DMS79 treated with DMSO at 0.1 percent for 48 hours (cell line): ENCODE measurements around the gene ERCC1.
"Not testable (repeated sequence)": the region's sequence is repeated elsewhere in the genome, so short reads cannot be mapped to it uniquely, and the experiment has no call there.

Experiments
- DNase-seq: peaks from one replicate; lab custom pipeline; 2025; lab: John Stamatoyannopoulos, UW

The ERCC1 gene

DNA sequence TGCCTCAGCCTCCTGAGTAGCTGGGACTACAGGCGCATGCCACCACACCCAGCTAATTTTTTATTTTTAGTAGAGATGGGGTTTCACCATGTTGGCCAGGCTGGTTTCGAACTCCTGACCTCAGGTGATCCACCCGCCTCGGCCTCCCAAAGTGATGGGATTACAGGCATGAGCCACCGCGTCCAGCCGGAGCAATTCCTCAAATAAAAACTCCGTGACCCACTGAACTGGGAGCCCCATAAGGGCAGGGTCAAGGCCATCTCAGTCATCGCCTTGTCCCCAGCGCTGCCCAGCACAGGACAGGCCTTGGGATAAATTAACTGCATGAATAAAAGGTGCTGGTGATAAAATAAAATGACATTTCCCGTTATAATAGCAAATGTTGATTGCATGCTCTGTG lies 6.2 kb upstream of the ERCC1 start:
- not testable (repeated sequence) for DNase-seq

DNA sequence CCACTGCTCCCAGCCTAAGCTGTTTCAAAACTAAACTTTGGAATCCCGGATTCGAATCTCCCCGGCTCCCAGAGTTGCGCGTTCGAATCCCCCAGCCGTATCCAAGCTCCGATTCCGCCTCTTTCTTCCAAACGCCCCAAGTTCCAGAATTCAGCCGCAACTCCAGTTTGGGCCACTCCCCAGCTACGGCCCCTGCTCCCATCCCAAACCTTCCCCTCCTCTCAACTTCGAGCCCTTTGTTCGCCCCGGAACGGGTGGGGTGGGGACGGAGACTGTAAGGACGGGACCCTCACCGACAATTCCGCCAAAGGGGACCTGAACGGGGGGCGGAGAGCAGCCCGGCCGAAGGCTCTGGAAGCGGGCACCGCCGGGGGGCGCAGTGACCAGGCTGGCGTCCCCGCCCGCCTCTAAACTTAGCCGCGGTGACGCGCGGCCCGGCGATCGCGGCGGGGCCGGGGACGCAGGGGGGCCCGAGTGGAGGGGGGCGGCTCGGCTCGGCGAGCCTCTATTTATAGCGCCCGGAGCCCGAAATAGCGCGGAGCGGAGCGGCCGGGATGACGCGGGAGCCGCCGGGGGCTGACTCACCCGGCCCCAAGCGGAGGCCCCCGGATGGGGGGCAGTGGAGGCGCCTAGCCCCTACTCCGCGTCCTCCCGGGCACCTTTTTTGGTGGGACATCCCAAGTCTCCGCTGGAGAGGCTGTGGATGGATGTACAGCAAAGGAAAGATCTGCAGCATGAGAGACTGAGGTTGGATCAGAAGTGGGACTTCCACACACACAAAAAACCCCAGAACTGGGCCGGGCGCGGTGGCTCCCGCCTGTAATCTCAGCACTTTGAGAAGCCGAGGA lies 4.9 kb upstream of the ERCC1 start:
- DNase-seq: no peak

DNA sequence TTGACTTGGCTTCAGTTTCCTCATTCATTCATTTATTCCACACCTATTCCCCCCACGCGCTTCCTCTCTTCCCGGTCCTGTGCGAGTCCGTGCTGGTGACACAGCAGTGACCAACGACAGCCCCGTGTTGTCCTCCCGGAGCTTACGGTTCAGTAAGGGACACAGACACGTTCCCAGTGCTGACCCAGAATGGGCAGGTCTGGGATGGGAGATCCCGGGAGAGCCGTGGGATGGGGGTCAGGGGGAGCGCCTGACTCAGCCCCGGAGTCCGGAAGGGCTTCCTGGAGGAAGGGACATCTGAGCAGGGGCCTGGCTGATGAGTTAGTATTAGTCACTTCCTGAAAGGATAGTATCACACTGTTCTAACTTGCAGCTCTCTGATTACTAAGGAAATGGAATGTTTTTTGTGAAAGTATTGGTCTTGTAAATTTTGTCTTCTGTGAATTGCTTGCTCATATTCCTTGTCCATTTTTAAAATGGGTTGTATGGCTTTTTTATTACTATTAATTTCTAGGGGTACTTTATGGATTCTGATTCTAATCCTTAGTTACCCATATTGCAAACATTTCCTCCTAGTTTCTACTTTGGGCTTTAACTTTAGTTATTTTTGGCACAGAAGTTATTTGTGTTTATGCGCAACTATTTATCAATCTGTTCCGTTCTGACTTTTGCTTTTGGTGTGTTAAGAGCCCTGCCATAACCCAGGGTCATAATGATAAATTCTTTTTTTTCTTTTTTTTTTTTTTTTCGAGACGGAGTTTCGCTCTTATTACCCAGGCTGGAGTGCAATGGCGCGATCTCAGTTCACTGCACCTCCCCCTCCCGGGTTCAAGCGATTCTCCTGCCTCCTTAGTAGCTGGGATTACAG lies 708 bp upstream of the ERCC1 start:
- DNase-seq: peak; percentile 41

- DNase-seq: no peak
These were observed 606 bp downstream of the ERCC1 start for GRCh38 chr19:45423033-45423588.

- no peak for DNase-seq
These were observed 1.7 kb downstream of the ERCC1 start for GRCh38 chr19:45421947-45422498.

DNA sequence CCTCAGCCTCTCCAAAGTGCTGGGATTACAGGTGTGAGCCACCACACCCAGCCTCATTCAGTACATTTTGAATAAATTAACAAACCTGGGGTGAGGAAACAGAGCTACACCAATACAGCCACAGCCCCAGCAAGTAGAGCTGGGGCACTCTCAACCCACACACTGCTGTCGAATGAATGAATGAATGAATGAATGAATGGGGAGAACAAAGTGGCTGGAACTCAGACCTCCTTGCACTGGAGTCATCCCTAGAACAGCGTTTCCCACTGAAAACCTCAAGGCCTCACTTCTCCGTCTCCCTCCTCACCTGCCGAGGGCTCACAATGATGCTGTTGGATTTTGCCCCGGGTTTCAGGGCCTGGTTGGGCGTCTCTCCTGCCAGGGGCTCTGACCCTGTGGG lies 2.8 kb downstream of the ERCC1 start:
- DNase-seq: no peak

DNA sequence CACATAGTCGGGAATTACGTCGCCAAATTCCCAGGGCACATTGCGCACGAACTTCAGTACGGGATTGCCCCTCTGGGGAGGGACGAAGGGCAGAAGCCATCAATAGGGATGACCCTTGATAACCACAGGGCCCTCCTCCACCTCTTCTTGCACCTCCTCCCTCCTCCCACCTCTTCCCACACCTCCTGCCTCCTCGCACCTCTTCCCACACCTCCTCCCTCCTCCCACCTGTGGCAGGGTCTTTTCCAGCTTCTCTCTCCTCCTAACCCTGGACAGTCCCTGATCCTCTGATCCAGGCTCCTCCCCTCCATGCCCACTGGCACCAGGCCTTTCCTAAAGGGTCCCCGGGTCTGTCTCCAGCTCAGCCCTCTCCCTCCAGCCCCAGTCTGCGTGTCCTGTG lies 3.4 kb downstream of the ERCC1 start:
- no peak for DNase-seq

GRCh38 chr19:45419895-45420294 lies 3.8 kb downstream of the ERCC1 start:
- no peak for DNase-seq

- no peak for DNase-seq
These were observed 4.3 kb downstream of the ERCC1 start for GRCh38 chr19:45419396-45419795.

DNA sequence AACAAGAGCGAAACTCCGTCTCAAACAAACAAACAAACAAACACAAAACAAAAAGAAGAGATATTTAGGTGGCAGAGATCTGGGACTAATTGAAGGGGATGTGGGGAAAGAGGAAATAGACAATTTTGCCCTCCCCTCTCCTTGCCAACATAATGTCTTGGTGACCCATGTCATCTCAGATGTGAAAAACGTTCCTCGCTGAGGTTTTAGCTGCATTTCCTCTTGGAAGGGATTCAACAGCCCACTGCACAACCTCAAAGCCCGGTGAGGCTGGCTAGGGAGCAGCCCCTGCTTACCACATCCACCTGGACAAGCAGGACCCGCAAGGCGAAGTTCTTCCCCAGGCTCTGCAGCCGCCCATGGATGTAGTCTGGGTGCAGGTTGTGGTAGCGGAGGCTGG lies 4.9 kb downstream of the ERCC1 start:
- no peak for DNase-seq

DNA sequence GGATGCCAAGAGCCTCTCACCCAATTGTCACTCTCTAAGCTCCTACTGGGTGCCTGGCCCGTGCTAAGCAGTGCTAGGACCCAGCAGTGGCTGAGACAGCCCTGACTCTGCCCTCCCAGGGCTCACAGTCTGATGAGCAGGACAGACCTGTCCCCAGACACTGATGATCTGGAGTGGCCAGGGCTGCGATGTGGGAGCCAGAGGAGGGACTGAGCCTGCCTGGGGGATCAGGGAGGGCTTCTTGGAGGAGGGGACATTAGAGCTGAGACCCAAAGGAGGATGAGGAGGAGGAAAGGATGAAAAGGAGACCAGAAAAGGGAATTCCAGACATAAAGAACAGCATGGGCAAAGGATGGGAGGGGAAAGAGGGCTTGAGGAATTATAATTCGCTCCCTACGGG lies 6.6 kb downstream of the ERCC1 start:
- no peak for DNase-seq

- DNase-seq: no peak
These were observed 9.2 kb downstream of the ERCC1 start for GRCh38 chr19:45414468-45414867.

DNA sequence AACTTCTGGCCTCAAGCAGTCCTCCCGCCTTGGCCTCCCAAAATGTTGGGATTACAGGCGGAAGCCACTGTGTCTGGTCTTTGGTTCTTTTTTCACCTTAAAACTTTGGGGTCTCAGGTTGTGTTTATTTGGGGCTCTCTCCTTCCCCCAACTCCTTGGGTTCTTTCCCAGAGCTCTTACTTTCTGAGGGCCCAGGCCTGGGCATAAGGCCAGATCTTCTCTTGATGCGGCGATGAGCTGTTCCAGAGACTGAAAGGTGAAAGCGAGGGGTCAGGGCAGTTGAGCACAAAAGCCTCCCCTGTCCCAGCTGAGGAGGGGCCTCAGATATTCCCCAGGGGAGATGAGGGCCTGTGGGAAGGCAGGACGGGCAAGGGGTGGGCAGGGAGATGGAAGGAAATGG lies 10.2 kb downstream of the ERCC1 start:
- DNase-seq: no peak

- not testable (repeated sequence) for DNase-seq
These were observed 13.4 kb downstream of the ERCC1 start for GRCh38 chr19:45410330-45410729.

DNA sequence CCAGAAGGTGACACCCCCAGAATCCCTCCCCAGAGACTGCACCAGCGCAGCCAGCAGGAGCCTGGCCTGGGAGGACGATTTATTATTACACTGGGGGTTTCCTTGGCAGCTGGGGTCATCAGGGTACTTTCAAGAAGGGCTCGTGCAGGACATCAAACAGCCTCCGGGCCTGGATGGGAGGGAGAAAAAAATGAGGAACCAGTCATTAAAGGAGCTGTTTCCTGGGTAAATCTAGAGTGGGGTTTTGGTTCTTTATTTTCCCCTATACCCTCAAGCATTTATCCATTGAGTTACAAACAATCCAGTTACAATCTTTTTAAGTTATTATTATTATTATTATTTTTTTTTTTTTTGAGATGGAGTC lies 14.2 kb downstream of the ERCC1 start:
- no peak for DNase-seq

GRCh38 chr19:45408830-45409556 lies 14.7 kb downstream of the ERCC1 start:
- DNase-seq: no peak

DNA sequence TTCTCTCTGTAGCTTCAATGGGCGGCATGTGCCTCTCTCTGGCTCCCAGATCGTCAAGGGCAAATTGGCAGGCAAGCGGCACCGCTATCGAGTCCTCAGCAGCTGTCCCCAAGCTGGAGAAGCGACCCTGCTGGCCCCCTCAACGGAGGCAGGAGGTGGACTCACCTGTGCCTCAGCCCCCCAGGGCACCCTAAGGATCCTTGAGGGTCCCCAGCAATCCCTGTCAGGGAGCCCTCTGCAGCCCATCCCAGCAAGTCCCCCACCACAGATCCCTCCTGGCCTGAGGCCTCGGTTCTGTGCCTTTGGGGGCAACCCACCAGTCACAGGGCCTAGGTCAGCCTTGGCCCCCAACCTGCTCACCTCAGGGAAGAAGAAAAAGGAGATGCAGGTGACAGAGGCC lies 15.6 kb downstream of the ERCC1 start:
- DNase-seq: no peak

DNA sequence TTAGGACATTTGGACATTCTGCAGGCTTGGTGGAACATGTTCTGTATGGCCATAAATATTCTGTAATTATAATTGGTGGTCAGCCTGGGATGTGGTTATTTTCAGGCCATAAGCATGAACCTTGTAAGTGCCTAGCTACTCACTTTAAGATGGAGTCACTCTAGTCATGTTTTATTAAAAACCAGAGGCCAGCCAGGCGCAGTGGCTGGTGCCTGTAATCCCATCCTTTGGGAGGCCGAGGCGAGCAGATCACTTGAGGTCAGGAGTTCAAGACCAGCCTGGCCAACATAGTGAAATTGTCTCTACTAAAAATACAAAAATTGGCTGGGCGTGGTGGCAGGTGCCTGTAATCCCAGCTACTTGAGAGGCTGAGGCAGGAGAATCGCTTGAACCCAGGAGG lies 16.1 kb downstream of the ERCC1 start:
- not testable (repeated sequence) for DNase-seq

- no peak for DNase-seq
These were observed 16.7 kb downstream of the ERCC1 start for GRCh38 chr19:45407091-45407375.

DNA sequence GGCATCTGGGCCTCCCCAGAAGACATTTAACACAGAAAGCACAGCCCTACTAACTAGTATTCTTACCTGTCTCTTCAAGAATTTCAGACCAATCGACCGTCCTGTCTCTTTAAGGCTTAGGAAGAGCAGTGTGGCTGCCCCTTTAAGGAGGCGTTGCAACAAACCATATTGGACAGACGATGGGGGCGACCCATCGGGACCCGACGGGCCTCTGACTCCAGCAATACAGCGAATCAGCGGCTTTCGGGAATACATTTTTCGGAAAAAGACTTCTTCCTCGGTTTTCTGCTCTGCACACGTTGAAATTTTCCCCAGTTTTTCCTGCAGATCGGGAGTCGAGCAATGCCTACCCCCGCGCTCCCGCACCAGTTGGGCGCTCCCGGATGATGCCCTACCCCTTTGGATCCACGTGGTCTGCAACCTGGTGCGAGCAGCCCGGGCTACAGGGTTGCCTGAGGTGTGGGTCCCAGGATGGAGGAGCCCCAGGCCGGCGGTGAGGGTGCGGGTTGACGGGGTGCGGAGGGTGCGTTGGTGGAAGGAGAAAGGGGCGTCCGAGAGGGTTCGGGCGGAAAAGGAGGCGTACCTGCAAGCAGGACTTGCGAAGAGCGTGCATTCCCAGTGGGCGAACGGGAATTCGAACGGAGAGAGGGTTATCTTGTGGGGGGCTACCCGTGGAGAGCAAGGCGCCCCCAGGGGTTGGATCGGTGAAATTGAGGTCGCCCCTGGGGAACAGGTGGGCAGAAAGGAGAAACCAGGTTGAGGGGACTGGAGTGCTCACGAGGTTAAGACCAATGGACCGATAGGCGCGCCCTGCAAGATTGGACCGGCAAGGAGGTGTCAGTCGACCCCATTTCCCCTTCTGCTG lies 17.3 kb downstream of the ERCC1 start, which contains the start of gene POLR1G:
Gene POLR1G (plus strand): TSS at position 419 of the 865 bp plus-strand sequence. CDS start 53 bp downstream, at position 472.
- DNase-seq: peak; percentile 88
